SIG-M5 treated with dmso at 0.1 percent for 504 hours (cell line): ENCODE measurements around the gene KCNK13.
A peak's percentile ranks its signal among the peaks of the same experiment; 100 is the strongest.
"Not testable (repeated sequence)": the region's sequence is repeated elsewhere in the genome, so short reads cannot be mapped to it uniquely, and the experiment has no call there.

ENCODE experiments used
- DNase-seq: peaks from one replicate; lab custom pipeline; 2025; ENCODE audit not compliant: unreplicated experiment; lab: John Stamatoyannopoulos, UW

KCNK13 gene

GRCh38 chr14:90061685-90062126, at the start of gene KCNK13:
TSS of gene KCNK13 (plus strand) at chr14:90061994. CDS start at chr14:90062206, 212 bp downstream.
- peak; percentile 55 for DNase-seq

- DNase-seq: no peak
Measured at GRCh38 chr14:90017371-90017770, 44.4 kb upstream of the KCNK13 start.

GRCh38 chr14:90019824-90020523, 41.8 kb upstream of the KCNK13 start:
- no peak for DNase-seq

- DNase-seq: no peak
Measured at GRCh38 chr14:90023176-90023896, 38.5 kb upstream of the KCNK13 start.

GRCh38 chr14:90024910-90025309, 36.9 kb upstream of the KCNK13 start:
- no peak for DNase-seq

GRCh38 chr14:90026608-90027007, 35.2 kb upstream of the KCNK13 start:
- not testable (repeated sequence) for DNase-seq

- no peak for DNase-seq
Measured at GRCh38 chr14:90027842-90028241, 34.0 kb upstream of the KCNK13 start.

- no peak for DNase-seq
Measured at GRCh38 chr14:90034156-90034555, 27.6 kb upstream of the KCNK13 start.

GRCh38 chr14:90034835-90035525, 26.8 kb upstream of the KCNK13 start:
- DNase-seq: no peak

GRCh38 chr14:90039253-90040010, 22.4 kb upstream of the KCNK13 start:
- DNase-seq: no peak

- no peak for DNase-seq
Measured at GRCh38 chr14:90040411-90040810, 21.4 kb upstream of the KCNK13 start.

GRCh38 chr14:90042496-90043252, 19.1 kb upstream of the KCNK13 start:
- no peak for DNase-seq

- no peak for DNase-seq
Measured at GRCh38 chr14:90045616-90046015, 16.2 kb upstream of the KCNK13 start.

GRCh38 chr14:90049390-90049789, 12.4 kb upstream of the KCNK13 start:
- no peak for DNase-seq

- DNase-seq: no peak
Measured at GRCh38 chr14:90050271-90050670, 11.5 kb upstream of the KCNK13 start.

- no peak for DNase-seq
Measured at GRCh38 chr14:90053044-90053443, 8.8 kb upstream of the KCNK13 start.

GRCh38 chr14:90054803-90055202, 7.0 kb upstream of the KCNK13 start:
- DNase-seq: no peak

- no peak for DNase-seq
Measured at GRCh38 chr14:90056826-90057225, 5.0 kb upstream of the KCNK13 start.

GRCh38 chr14:90058876-90059458, 2.8 kb upstream of the KCNK13 start:
- DNase-seq: no peak
